Stomach (tissue), 4 donors: Measurements from ENCODE around the gene RP9.

Experiments
- POLR2A ChIP-seq, 4 donors: fragments of 450-650 bp; IDR thresholded peaks; one replicate each; pipeline ENCODE4 v1.6.1; 2016; ENCODE audit warnings: antibody characterized with exemption in 4 of 4, control low read depth in 2 of 4, mild to moderate bottlenecking in 1 of 4, moderate library complexity in 1 of 4
- POLR2AphosphoS5 ChIP-seq, 3 donors: sonication (generic); formaldehyde crosslinking; IDR thresholded peaks; one replicate each; pipeline ENCODE4 v1.6.1; 2016; ENCODE audit warnings: antibody characterized with exemption in 3 of 3

- no peak for TF ChIP-seq POLR2AphosphoS5 (IDR thresholded peaks at IDR 0.05)
- TF ChIP-seq POLR2A (IDR thresholded peaks at IDR 0.05): no peak
Observed at GRCh38 chr7:33044986-33045385, 64.2 kb downstream of the RP9 start.
